B cell (primary cell): Measurements from ENCODE around the gene MRPL18. TPM values are rescaled to one million over a fixed set of nuclear protein-coding genes. Genes with fewer than 3 reads are reported as not detected.
"Not testable (repeated sequence)": the region's sequence is repeated elsewhere in the genome, so short reads cannot be mapped to it uniquely, and the experiment has no call there.

ENCODE experiments used
- ATAC-seq: fragments of 200-7000 bp; cut with Tn5 transposase; one replicate; pipeline ENCODE4 v1.10.0; 2021; ENCODE audit warnings: low read depth, mild to moderate bottlenecking, moderate number of reproducible peaks, moderate library complexity
- CTCF ChIA-PET: fragments of 350-600 bp; sonication (Branson Sonifier 250); formaldehyde crosslinking; loops from one replicate; lab custom pipeline; 2021; ENCODE audit warnings: antibody characterized with exemption, inconsistent platforms; lab: Charles Lee
- POLR2A ChIA-PET: fragments of 350-600 bp; sonication (Branson Sonifier 250); formaldehyde crosslinking; loops from one replicate; lab custom pipeline; 2021; ENCODE audit warnings: antibody characterized with exemption; lab: Charles Lee
- DNase-seq: peaks from one replicate; pipeline ENCODE4 v3.0.0; 2013
- H2AFZ ChIP-seq: 2 replicates; pipeline ENCODE4 v1.6.1; 2012; ENCODE audit warnings: mild to moderate bottlenecking, low read depth, low read length; ENCODE audit not compliant: insufficient read depth, poor library complexity, severe bottlenecking
- H3K27ac ChIP-seq, 2 donors: 1 replicate in 1 of 2; 2 replicates in 1 of 2; pipeline ENCODE4 v1.5.1; 2012 to 2013; ENCODE audit warnings: low read length in 2 of 2, mild to moderate bottlenecking in 2 of 2, moderate library complexity in 1 of 2
- H3K27me3 ChIP-seq, 4 experiments: fragments of 200-600 bp in 1 of 4; sonication (generic) in 1 of 4; replicated peaks in 1 of 4; 1 replicate in 2 of 4; 2 replicates in 2 of 4; pipeline versions ENCODE4 v1.6.1 to v1.7.0; 2013 to 2016; ENCODE audit warnings: low read length in 3 of 4, mild to moderate bottlenecking in 2 of 4, mixed read lengths in 1 of 4, moderate library complexity in 1 of 4; ENCODE audit not compliant: insufficient read depth in 4 of 4, control insufficient read depth in 3 of 4; ENCODE audit errors: control extremely low read depth in 1 of 4
- H3K36me3 ChIP-seq, 2 experiments: replicated peaks in 1 of 2; 1 replicate in 1 of 2; 2 replicates in 1 of 2; pipeline versions ENCODE4 v1.6.1 to v1.7.1; 2013; ENCODE audit warnings: low read length in 1 of 2; ENCODE audit not compliant: insufficient read depth in 2 of 2, control insufficient read depth in 1 of 2; ENCODE audit errors: control extremely low read depth in 1 of 2, extremely low read depth in 1 of 2
- H3K4me1 ChIP-seq, 2 donors: fragments of 200-600 bp in 1 of 2; sonication (generic) in 1 of 2; 1 replicate in 1 of 2; 2 replicates in 1 of 2; pipeline versions ENCODE4 v1.5.1 to v1.6.1; 2013 to 2017; ENCODE audit warnings: low read length in 2 of 2; ENCODE audit not compliant: control insufficient read depth in 2 of 2, insufficient read depth in 2 of 2
- H3K4me2 ChIP-seq: replicated peaks from 2 replicates; pipeline ENCODE3; 2012; ENCODE audit warnings: mild to moderate bottlenecking, low read depth, low read length; ENCODE audit not compliant: poor library complexity, severe bottlenecking
- H3K4me3 ChIP-seq, 5 experiments: fragments of 200-600 bp in 1 of 5; sonication (generic) in 1 of 5; 1 replicate in 3 of 5; 2 replicates in 2 of 5; pipeline versions ENCODE4 v1.5.1 to v1.7.0; 2011 to 2016; ENCODE audit warnings: low read length in 4 of 5, mild to moderate bottlenecking in 4 of 5, low read depth in 2 of 5, control low read depth in 1 of 5, moderate library complexity in 1 of 5; ENCODE audit not compliant: insufficient read depth in 1 of 5; ENCODE audit errors: control extremely low read depth in 1 of 5, extremely low read depth in 1 of 5
- H3K79me2 ChIP-seq: fragments of 200-600 bp; sonication (generic); one replicate; pipeline ENCODE4 v1.6.0; 2016; ENCODE audit warnings: low read length; ENCODE audit not compliant: control insufficient read depth, insufficient read depth
- H3K9ac ChIP-seq: fragments of 200-600 bp; sonication (generic); 2 replicates; pipeline ENCODE4 v1.6.1; 2017; ENCODE audit warnings: mild to moderate bottlenecking, low read length, moderate library complexity
- H3K9me3 ChIP-seq, 3 donors: one replicate each; pipeline versions ENCODE4 v1.6.1 to v1.7.1; 2013; ENCODE audit warnings: low read length in 2 of 3; ENCODE audit not compliant: control insufficient read depth in 2 of 3, insufficient read depth in 1 of 3; ENCODE audit errors: control extremely low read depth in 1 of 3
- H4K20me1 ChIP-seq: 2 replicates; pipeline ENCODE4 v1.6.0; 2012; ENCODE audit warnings: mild to moderate bottlenecking, low read length; ENCODE audit not compliant: insufficient read depth, control insufficient read depth, poor library complexity, severe bottlenecking
- H3K27ac Mint-ChIP-seq: one replicate; pipeline ENCODE4 v1.8.0; 2021; ENCODE audit warnings: mixed read lengths
- H3K27me3 Mint-ChIP-seq: one replicate; pipeline ENCODE4 v1.8.0; 2021; ENCODE audit warnings: mixed read lengths
- H3K4me1 Mint-ChIP-seq: one replicate; pipeline ENCODE4 v1.8.0; 2021; ENCODE audit warnings: mixed read lengths
- H3K4me3 Mint-ChIP-seq: one replicate; pipeline ENCODE4 v1.8.0; 2021; ENCODE audit warnings: mixed read lengths
- H3K9me3 Mint-ChIP-seq: one replicate; pipeline ENCODE4 v1.8.0; 2022; ENCODE audit warnings: mixed read lengths; ENCODE audit not compliant: insufficient read depth
- EZH2 ChIP-seq: IDR thresholded peaks from 2 replicates; pipeline ENCODE4 v1.6.1; 2012; ENCODE audit warnings: borderline replicate concordance, low read depth, mild to moderate bottlenecking, moderate library complexity, low read length; ENCODE audit not compliant: insufficient read depth, poor library complexity, severe bottlenecking
- WGBS: methylation state at CpG from one replicate; pipeline ENCODE4 v1.1.5; 2013; ENCODE audit warnings: missing lambda C conversion rate; ENCODE audit not compliant: insufficient coverage; 5-methylcytosine and 5-hydroxymethylcytosine counted together
- intact Hi-C: fragments of 100-400 bp; cut with micrococcal nuclease; formaldehyde crosslinking; loops from one replicate; pipeline ENCODE4 v1.10.0; 2022
- polyA plus RNA-seq: library from polyadenylated mRNA; depleted of rRNA; stranded (reverse); fragments of >200 nt; gene quantifications from 2 replicates; pipeline ENCODE4 v1.2.3, GENCODE V29; 2012
- total RNA-seq, 2 donors: library from RNA; stranded (reverse); fragments of 120-200 nt in 1 of 2; gene quantifications; 1 replicate in 1 of 2; 2 replicates in 1 of 2; pipeline versions ENCODE4 v1.2.3 to v1.2.4, GENCODE V29; 2013 to 2022
- TF ChIP-seq, protein P1 (sequence below): fragments of 200-600 bp; IDR thresholded peaks from one replicate; pipeline ENCODE4 v1.8.0; 2022; ENCODE audit warnings: antibody characterized with exemption, mild to moderate bottlenecking

The MRPL18 gene
- total and polyA plus RNA-seq, 2 donors (not counting 1 experiment from before 2014, with no cell fraction given) = 32.1 to 35.1 TPM

DNA sequence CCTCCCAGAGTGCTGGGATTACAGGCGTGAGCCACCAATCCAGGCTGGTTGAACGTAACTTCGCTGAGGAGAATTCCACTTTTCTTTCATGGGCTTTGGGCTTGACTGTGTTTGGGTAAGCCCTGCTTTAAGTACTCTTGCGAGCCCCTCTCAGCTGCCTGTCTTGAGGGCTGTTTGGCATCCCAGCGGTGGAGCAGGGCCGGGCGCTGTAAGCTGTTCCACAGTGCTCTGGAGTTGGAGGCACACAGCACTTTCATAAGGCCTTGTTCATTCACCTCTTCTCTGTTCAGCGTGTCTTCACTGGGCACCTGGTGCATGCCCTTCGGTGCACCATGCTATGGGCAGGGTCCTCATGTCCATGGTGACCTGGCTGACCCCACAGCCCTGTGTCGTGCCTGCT lies 31.5 kb downstream of the MRPL18 start:
- Histone ChIP-seq H3K4me3 (no peak overlapping the region), H3K36me3 (no peaks in the 10 kb centered on the region), H3K4me1 (peaks cover 18 to 23% of the 10 kb centered on the region in 2 donors), H3K27ac (no peak overlapping the region), H4K20me1 (no peaks in the 10 kb centered on the region), H3K4me2 (no peak overlapping the region), H3K9me3 (peaks cover 0 to 7% (median 0%) of the 10 kb centered on the region in 3 donors), H2AFZ (no peak overlapping the region), H3K79me2 (no peaks in the 10 kb centered on the region), H3K27me3 (no peaks in the 10 kb centered on the region), H3K9ac (no peak overlapping the region)
- no peak for TF ChIP-seq EZH2
- TF ChIP-seq, protein P1, sequence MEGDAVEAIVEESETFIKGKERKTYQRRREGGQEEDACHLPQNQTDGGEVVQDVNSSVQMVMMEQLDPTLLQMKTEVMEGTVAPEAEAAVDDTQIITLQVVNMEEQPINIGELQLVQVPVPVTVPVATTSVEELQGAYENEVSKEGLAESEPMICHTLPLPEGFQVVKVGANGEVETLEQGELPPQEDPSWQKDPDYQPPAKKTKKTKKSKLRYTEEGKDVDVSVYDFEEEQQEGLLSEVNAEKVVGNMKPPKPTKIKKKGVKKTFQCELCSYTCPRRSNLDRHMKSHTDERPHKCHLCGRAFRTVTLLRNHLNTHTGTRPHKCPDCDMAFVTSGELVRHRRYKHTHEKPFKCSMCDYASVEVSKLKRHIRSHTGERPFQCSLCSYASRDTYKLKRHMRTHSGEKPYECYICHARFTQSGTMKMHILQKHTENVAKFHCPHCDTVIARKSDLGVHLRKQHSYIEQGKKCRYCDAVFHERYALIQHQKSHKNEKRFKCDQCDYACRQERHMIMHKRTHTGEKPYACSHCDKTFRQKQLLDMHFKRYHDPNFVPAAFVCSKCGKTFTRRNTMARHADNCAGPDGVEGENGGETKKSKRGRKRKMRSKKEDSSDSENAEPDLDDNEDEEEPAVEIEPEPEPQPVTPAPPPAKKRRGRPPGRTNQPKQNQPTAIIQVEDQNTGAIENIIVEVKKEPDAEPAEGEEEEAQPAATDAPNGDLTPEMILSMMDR = no peak
- H3K4me1 Mint-ChIP-seq = peaks cover 21% of the 10 kb centered on the region
- WGBS = 93% methylated on average over 10 of the region's 10 CpGs
- ChIA-PET POLR2A (no interaction called here), CTCF (no interaction called here)
- DNase-seq (no peak), ATAC-seq (no peak)
- peaks cover 3% of the 10 kb centered on the region for H3K9me3 Mint-ChIP-seq
- H3K27me3 Mint-ChIP-seq = no peaks in the 10 kb centered on the region
- no peak overlapping the region for H3K27ac Mint-ChIP-seq
- H3K4me3 Mint-ChIP-seq = no peak overlapping the region
- intact Hi-C loops = no loop called here

DNA sequence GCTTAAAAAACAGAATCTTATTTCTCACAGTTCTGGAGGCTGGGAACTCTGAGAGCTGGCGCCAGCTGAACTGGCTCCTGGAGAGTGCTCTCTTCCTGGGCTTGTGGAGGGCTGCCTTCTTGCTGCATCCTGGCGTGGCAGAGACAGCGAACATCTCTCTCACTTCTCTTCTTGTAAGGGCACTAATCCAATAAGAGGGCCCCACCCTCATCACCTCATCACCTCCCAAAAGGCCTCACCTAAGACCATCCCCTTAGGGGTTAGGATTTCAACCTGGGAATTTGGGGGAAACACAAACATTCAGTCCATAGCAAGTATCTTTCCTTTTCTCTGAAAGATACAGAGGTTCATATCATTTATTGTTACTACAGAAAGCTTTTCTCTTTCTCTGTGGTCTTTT lies 33.7 kb downstream of the MRPL18 start:
- Mint-ChIP-seq H3K4me3 (no peak overlapping the region), H3K27me3 (no peaks in the 10 kb centered on the region), H3K4me1 (peaks cover 21% of the 10 kb centered on the region), H3K27ac (no peak overlapping the region), H3K9me3 (peaks cover 3% of the 10 kb centered on the region)
- H3K9ac ChIP-seq = no peak overlapping the region
- POLR2A ChIA-PET = no interaction called here
- intact Hi-C loops = no loop called here
- H4K20me1 ChIP-seq = no peaks in the 10 kb centered on the region
- no peaks in the 10 kb centered on the region for H3K27me3 ChIP-seq
- no peak for TF ChIP-seq EZH2
- TF ChIP-seq, protein P1 = no peak
- peaks cover 21 to 26% of the 10 kb centered on the region in 2 donors for H3K4me1 ChIP-seq
- H3K36me3 ChIP-seq = no peaks in the 10 kb centered on the region
- peaks cover 0 to 7% (median 0%) of the 10 kb centered on the region in 3 donors for H3K9me3 ChIP-seq
- no peak overlapping the region for H3K4me2 ChIP-seq
- DNase-seq = no peak
- no peak overlapping the region for H2AFZ ChIP-seq
- no peaks in the 10 kb centered on the region for H3K79me2 ChIP-seq
- CTCF ChIA-PET = no interaction called here
- no peak overlapping the region for H3K4me3 ChIP-seq
- WGBS = 100% methylated on average over 1 of the region's 3 CpGs
- no peak for ATAC-seq
- no peak overlapping the region for H3K27ac ChIP-seq

DNA sequence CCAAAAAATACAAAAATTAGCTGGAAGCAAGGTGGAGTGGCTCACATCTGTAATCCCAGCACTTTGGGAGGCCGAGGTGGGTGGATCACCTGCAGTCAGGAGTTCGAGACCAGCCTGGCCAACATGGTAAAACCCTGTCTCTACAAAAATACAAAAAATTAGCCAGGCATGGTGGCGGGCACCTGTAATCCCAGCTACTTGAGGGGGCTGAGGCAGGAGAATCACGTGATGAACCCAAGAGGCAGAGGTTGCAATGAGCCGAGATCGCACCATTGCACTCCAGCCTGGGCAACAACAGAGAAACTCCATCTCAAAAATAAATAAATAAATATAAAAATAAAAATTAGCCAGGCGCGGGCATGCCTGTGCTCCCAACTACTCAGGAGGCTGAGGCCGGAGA lies 34.4 kb downstream of the MRPL18 start:
- H3K4me1 ChIP-seq = peaks cover 26 to 28% of the 10 kb centered on the region in 2 donors
- H3K27ac ChIP-seq, H3K79me2 ChIP-seq, H3K27me3 ChIP-seq, POLR2A ChIA-PET, ATAC-seq, H4K20me1 ChIP-seq, DNase-seq, H2AFZ ChIP-seq, H3K27me3 Mint-ChIP-seq, H3K9ac ChIP-seq, H3K4me3 Mint-ChIP-seq, CTCF ChIA-PET, H3K27ac Mint-ChIP-seq, intact Hi-C loops, H3K4me2 ChIP-seq, H3K4me3 ChIP-seq, H3K36me3 ChIP-seq, H3K9me3 Mint-ChIP-seq, H3K9me3 ChIP-seq: not testable (repeated sequence)
- peaks cover 22% of the 10 kb centered on the region for H3K4me1 Mint-ChIP-seq
- WGBS = 96% methylated on average over 4 of the region's 9 CpGs
